ENCODE measurements around the gene ZFX. TPM values are rescaled to one million over a fixed set of nuclear protein-coding genes. Genes with fewer than 3 reads are reported as not detected.

Gene ZFX
- total and polyA plus RNA-seq, 10 of the 15 experiments (the other 5 are each of a cell fraction or from before 2014, with no cell fraction given) = 6.8 to 40.9 (median 24.6) TPM

- TF ChIP-seq JUND (IDR thresholded peaks at IDR 0.05; ENCODE audit: low read depth, low read length) = no peak
- no peak for TF ChIP-seq SMARCA5 (IDR thresholded peaks at IDR 0.05)
- no peak for TF ChIP-seq MTA3 (IDR thresholded peaks at IDR 0.05; ENCODE audit: borderline replicate concordance, low read length)
- TF ChIP-seq CREB1 (IDR thresholded peaks at IDR 0.05; ENCODE audit: low read depth) = no peak
- TF ChIP-seq RFX5 (IDR thresholded peaks at IDR 0.05; ENCODE audit: low read depth, low read length) = no peak
- TF ChIP-seq, protein P1, sequence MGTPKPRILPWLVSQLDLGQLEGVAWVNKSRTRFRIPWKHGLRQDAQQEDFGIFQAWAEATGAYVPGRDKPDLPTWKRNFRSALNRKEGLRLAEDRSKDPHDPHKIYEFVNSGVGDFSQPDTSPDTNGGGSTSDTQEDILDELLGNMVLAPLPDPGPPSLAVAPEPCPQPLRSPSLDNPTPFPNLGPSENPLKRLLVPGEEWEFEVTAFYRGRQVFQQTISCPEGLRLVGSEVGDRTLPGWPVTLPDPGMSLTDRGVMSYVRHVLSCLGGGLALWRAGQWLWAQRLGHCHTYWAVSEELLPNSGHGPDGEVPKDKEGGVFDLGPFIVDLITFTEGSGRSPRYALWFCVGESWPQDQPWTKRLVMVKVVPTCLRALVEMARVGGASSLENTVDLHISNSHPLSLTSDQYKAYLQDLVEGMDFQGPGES (IDR thresholded peaks at IDR 0.05) = no peak
Observed at GRCh38 chrX:24262309-24262708, 112.8 kb downstream of the ZFX start (continued).

- no peaks in the 10 kb centered on the region for H4K20me1 ChIP-seq (ENCODE audit: control insufficient read depth, insufficient read depth)
- no peaks in the 10 kb centered on the region for H3K36me3 ChIP-seq (ENCODE audit: control insufficient read depth in 2 of 2, insufficient read depth in 2 of 2, low read length in 1 of 2)
- H3K4me1 ChIP-seq (ENCODE audit: control insufficient read depth, insufficient read depth, low read length) = no peaks in the 10 kb centered on the region; the same call in 1 of the 2 replicates
- BruUV-seq (replicated peaks) = no TSS peak
- SMC1A ChIA-PET (ENCODE audit: uncharacterized antibody, unreplicated experiment) = no interaction called here
- H3K4me2 ChIP-seq (ENCODE audit: control insufficient read depth, insufficient read depth) = no peak overlapping the region
- H3K4me3 ChIP-seq = no peak overlapping the region
- TF ChIP-seq FOXM1 (IDR thresholded peaks at IDR 0.05; ENCODE audit: low read depth, low read length) (no peak), TCF3 (IDR thresholded peaks at IDR 0.05; ENCODE audit: borderline replicate concordance, insufficient read depth, low read depth, low read length) (no peak), POLR2AphosphoS2 (IDR thresholded peaks at IDR 0.05; ENCODE audit: low read depth, low read length) (no peak), ZBTB33 (IDR thresholded peaks at IDR 0.05) (no peak), IKZF2 (IDR thresholded peaks at IDR 0.05) (no peak), STAT1 (conservative IDR thresholded peaks at IDR 0.05) (no peak), SUPT20H (IDR thresholded peaks at IDR 0.05; ENCODE audit: borderline replicate concordance, control insufficient read depth, low read depth, low read length) (no peak), ZNF384 (IDR thresholded peaks at IDR 0.05; ENCODE audit: borderline replicate concordance, low read depth, low read length) (no peak)
- DNase-seq (ENCODE audit: low read depth, low spot score) = no peak
- no peak overlapping the region for H3K27ac ChIP-seq (ENCODE audit: control insufficient read depth, insufficient read depth)
- CTCF ChIA-PET = no interaction called here
- RAD21 ChIA-PET (ENCODE audit: unreplicated experiment) = no interaction called here
- no peak for ATAC-seq
- FAIRE-seq = no peak
- no peaks in the 10 kb centered on the region for H3K9me3 ChIP-seq (replicated peaks; ENCODE audit: control insufficient read depth, insufficient read depth, low read length)
- in situ Hi-C loops (cut with MboI) = no loop called here
- POLR2A ChIA-PET = no interaction called here
- H3K27me3 ChIP-seq (replicated peaks in 1 of 2; ENCODE audit: control insufficient read depth in 2 of 2, insufficient read depth in 2 of 2, low read length in 1 of 2) = no peaks in the 10 kb centered on the region
- no peak overlapping the region for H2AFZ ChIP-seq (ENCODE audit: control insufficient read depth, low read depth, low read length)
- H3K9ac ChIP-seq (ENCODE audit: control insufficient read depth, insufficient read depth, low read length) = no peak overlapping the region
- 27% methylated on average over 6 of the region's 6 CpGs for WGBS (ENCODE audit: insufficient coverage, insufficient replicate concordance, low lambda C conversion rate, missing lambda C conversion rate)
- intact Hi-C loops (cut with micrococcal nuclease; ENCODE audit: unreplicated experiment) = loop anchor here (10.0 kb wide), 1 partner anchor 300 kb away; no protein-coding TSS in a partner anchor
- no peaks in the 10 kb centered on the region for H3K79me2 ChIP-seq (ENCODE audit: control insufficient read depth, insufficient read depth, low read length)
Observed at GRCh38 chrX:24264383-24264782, 114.9 kb downstream of the ZFX start.
